A549 (cell line): ENCODE results near the gene OLIG3.

Experiments
- CTCF ChIP-seq: fragments of >200 bp; sonication (Bioruptor Twin); formaldehyde crosslinking; IDR thresholded peaks from 3 replicates; pipeline ENCODE4 v1.5.1; 2016
- E2F6 ChIP-seq: IDR thresholded peaks from 2 replicates; pipeline ENCODE4 v1.6.1; 2012; ENCODE audit warnings: low read depth, borderline replicate concordance
- EP300 ChIP-seq, 2 experiments: fragments of >200 bp; sonication (Bioruptor Twin); formaldehyde crosslinking; IDR thresholded peaks; 2 replicates in 1 of 2; 3 replicates in 1 of 2; pipeline ENCODE4 v1.6.1; 2016 to 2017
- FOSL2 ChIP-seq, 2 experiments: fragments of 450-650 bp in 1 of 2; fragments of >200 bp in 1 of 2; sonication (Bioruptor Twin) in 1 of 2; formaldehyde crosslinking; IDR thresholded peaks; 2 replicates each; pipeline versions ENCODE4 v1.5.0 to v1.6.1; 2016 to 2020; ENCODE audit warnings: mild to moderate bottlenecking in 1 of 2, moderate library complexity in 1 of 2
- HDAC2 ChIP-seq: fragments of 200-600 bp; sonication (generic); IDR thresholded peaks from 2 replicates; pipeline ENCODE4 v1.6.1; 2016
- HEYL ChIP-seq: fragments of 250-450 bp; sonication (Bioruptor Pico); IDR thresholded peaks from 2 replicates; pipeline ENCODE4 v1.8.0; 2021; ENCODE audit warnings: mild to moderate bottlenecking, moderate library complexity
- NPAS2 ChIP-seq: fragments of 250-450 bp; sonication (Bioruptor Pico); IDR thresholded peaks from 2 replicates; pipeline ENCODE4 v1.8.0; 2022; ENCODE audit warnings: mild to moderate bottlenecking, moderate library complexity, borderline replicate concordance
- NR3C1 ChIP-seq: fragments of >200 bp; sonication (Bioruptor Twin); formaldehyde crosslinking; IDR thresholded peaks from 3 replicates; pipeline ENCODE4 v1.6.1; 2017
- POLR2A ChIP-seq: IDR thresholded peaks from 2 replicates; pipeline ENCODE4 v1.6.1; 2012; ENCODE audit warnings: mild to moderate bottlenecking, low read length
- RCOR1 ChIP-seq: fragments of 150-350 bp; IDR thresholded peaks from 2 replicates; pipeline ENCODE4 v1.6.1; 2014; ENCODE audit warnings: antibody characterized with exemption, low read length, low read depth
- REST ChIP-seq: fragments of 200-600 bp; sonication (generic); IDR thresholded peaks from 2 replicates; pipeline ENCODE4 v1.6.1; 2016; ENCODE audit warnings: antibody characterized with exemption, mild to moderate bottlenecking, moderate library complexity
- USF2 ChIP-seq: fragments of 450-650 bp; IDR thresholded peaks from 2 replicates; pipeline ENCODE4 v1.6.1; 2014; ENCODE audit warnings: antibody characterized with exemption

- TF ChIP-seq CTCF (no peak), POLR2A (no peak), REST (no peak), EP300 (IDR thresholded peaks at IDR 0.05) (no peak), HEYL (no peak), FOSL2 (IDR thresholded peaks at IDR 0.05) (no peak), FOSL2 (CRISPR knock-in tag; IDR thresholded peaks at IDR 0.05) (no peak), HDAC2 (no peak), E2F6 (no peak), NR3C1 (no peak), USF2 (no peak), NPAS2 (CRISPR knock-in tag) (no peak), RCOR1 (no peak)
Observed at GRCh38 chr6:137498481-137499190, 4.4 kb upstream of the OLIG3 start.
